GM12801 (cell line): ENCODE data around the gene RGR.

Experiments used
- TF ChIP-seq, protein P1 (sequence below): IDR thresholded peaks from one replicate; pipeline ENCODE4 v1.5.1; 2011; ENCODE audit warnings: control low read depth; ENCODE audit not compliant: insufficient read length; ENCODE audit errors: extremely low read depth

Gene RGR

DNA sequence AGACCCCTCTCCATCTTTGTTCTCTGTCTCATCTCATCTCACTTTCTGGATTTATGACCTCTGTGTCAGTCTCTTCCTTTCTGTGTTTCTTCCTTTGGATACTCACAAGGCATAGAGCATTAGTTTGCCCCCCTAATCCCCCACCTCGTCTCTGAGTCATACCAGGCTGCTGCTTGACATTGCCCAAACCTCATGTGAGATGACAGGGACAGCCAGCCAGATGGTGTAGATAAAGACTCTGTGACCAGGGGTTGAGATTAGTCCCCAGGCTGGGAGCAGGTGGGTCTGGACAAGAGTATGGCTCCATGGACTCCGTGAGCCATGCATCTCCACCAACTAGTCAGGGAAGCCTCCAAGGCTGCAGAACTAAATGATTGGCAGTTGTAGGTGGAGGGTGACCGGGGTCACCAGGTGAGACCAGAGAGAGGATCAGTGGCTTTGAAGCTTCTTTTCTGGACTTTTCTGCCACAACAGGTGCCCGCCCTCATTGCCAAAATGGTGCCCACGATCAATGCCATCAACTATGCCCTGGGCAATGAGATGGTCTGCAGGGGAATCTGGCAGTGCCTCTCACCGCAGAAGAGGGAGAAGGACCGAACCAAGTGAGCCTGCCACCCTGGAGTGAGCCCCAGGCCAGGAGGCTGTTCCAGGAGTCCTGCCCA lies 13.3 kb downstream of the RGR start:
- TF ChIP-seq, protein P1, sequence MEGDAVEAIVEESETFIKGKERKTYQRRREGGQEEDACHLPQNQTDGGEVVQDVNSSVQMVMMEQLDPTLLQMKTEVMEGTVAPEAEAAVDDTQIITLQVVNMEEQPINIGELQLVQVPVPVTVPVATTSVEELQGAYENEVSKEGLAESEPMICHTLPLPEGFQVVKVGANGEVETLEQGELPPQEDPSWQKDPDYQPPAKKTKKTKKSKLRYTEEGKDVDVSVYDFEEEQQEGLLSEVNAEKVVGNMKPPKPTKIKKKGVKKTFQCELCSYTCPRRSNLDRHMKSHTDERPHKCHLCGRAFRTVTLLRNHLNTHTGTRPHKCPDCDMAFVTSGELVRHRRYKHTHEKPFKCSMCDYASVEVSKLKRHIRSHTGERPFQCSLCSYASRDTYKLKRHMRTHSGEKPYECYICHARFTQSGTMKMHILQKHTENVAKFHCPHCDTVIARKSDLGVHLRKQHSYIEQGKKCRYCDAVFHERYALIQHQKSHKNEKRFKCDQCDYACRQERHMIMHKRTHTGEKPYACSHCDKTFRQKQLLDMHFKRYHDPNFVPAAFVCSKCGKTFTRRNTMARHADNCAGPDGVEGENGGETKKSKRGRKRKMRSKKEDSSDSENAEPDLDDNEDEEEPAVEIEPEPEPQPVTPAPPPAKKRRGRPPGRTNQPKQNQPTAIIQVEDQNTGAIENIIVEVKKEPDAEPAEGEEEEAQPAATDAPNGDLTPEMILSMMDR = no peak

DNA sequence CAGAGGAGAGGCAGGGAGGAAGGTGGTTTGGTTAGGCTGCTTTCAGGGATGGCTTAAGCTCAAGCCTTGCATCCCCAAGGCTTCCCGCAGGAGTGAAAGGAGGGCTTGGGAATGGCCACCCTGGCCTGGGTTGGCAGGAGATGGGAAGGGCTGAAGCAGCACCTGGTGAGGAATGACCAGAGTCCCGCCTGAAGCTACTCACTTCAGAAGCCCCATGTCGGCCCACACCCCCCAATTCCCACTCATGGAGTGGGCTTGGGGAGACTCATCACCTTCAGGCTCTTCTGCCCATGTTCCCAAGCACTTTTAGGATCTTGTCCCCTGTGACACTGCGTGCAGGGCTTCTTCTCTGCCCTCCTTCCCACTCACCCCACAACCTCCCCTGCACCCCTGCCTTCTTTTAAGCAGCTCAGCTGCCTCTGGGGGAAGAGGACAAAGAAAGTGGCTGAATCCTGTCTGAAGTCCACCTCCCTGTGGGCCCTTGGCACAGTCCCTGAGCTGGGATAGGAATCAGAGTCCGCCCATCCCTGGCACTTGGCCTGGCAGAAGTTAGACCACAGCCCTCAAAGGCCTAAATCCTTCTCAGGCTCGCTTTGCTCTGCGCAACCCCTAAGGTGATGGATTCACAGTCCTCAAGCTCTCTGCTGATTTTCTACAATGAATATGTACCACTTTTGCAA lies 16.5 kb downstream of the RGR start:
- TF ChIP-seq, protein P1 = no peak

DNA sequence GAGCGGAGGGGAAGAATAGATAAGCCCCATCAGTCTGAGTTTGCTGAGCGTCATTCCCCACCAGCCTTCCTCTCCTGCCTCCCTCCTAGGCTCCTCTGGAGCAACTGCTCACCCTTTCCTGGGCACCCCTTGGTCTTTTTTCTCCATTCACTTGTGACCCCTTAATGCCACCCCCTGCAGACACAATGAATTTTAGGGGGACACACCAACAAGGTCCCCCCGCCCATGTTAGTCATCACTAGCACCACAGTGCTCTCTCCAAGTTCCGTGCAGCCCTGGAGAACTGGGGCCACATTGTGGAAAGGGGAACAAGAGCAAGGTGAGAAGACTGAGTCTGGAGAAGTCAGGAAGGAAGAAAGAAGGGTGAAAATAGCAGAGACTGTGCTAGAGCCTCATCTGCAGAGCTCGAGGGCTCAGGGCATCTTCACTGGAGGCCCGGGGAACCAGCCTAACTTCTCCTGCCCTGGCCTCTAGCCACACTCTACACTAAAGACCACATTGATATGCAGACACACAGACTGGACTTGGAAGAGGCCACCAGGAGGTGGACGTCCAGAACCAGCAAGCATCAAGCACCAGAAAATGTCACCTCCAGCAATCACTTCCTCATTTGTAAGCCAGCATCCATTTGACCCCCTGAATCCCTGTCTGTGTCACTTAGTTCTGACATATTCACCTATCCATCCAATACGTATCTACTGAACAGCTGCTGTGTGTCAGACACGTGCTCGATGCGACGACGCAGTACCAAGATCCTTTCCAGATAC lies 17.5 kb downstream of the RGR start:
- TF ChIP-seq, protein P1 = no peak

DNA sequence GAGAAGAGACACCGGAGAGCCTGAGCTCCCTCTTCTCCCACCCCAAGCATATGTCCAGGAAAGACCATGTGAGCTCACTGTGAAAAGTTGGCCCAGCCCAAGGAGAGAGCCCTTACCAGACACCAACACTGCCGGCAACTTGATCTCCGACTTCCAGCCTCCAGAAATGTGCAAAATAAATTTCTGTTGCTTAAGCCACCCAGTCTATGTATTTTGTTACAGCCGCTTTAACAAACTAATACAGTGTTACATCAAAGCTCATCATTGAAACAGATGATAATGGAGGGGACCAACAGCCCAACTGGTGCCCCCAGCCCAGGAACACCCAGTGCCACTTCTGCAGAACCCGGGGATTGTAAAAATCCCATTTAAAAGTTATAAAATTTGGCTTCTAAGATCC lies 18.9 kb downstream of the RGR start:
- TF ChIP-seq, protein P1 = no peak

DNA sequence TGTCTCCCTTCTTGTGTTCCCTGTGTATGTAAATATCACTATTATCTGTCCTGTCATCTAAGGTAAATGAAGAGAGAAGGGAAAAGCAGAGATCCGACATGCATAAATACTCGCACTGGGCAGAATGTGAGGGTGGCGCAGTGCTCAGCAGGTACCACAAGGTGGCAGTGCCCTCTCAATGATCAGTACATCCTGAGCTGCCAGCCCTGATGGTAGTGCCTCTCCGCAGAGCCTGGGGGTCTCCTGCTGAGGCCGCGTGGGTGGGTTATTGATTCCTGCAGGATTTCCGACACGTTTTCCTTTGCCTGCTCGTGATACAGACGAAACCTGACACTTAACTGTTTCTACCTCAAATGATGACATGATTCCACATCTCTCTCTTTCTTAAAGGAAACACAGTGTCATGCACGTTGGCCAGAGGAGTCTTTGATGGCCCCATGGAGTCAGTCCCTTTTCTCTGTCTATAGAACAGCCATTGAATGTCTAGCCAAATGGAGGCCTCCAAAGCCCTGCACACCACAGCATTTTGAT lies 19.8 kb downstream of the RGR start:
- TF ChIP-seq, protein P1 = peak; percentile 85

DNA sequence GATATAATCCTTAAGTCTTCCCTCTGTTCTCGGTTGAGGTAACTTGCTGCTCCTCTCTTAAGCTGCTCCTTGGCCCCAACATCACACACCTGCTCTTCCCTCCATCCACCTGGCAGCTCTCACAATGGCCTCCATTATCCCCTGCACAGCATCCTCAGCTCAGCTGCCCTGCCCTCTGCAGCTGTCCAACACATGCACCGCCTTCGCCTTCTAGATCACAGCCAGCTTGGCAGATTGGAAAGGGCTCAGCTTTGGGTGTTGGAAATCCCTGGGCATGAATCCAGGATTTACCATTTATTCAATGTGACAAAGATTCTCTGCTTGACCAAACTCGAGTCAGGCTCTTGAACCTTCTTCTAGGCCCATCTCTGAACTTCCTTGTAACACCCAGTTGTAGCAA lies 20.6 kb downstream of the RGR start:
- TF ChIP-seq, protein P1 = no peak

DNA sequence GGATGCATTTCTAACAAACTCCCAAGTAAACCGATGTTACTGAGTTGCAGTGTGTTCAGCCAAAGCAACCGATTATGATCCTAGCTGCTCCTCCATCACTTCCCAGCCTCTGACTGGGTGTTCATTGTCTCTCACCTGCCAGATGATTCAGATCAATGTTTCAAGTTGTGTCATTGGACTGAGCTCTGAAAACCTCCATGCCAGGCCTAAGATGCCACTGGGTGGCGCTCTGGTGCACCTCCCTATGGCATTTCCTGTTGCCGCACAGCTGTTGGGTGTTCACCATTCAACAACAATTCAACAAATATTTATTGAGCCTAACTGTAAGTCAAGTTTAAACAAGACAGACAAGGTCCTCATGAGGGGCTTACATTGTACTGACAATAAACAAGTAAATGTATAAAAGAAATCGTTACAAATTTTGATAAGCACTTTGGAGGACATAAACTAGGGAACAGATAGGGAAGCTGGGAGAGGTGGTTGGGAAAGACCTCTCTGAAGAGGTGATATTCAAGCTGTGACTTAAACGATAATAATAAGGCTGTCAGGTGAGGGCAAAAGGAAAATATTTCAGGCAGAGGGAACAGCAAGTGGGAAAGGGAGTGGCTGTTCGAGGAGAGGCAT lies 22.8 kb downstream of the RGR start:
- TF ChIP-seq, protein P1 = no peak
